Forelimb muscle (tissue), 1 donor: ENCODE measurements around the gene SCML1. TPM values are rescaled to one million over a fixed set of nuclear protein-coding genes. Genes with fewer than 3 reads are reported as not detected.

Experiments used
- DNase-seq: peaks from one replicate; pipeline ENCODE4 v3.0.0-alpha.2; 2013; ENCODE audit warnings: low read depth
- polyA plus RNA-seq: library from polyadenylated mRNA; unstranded; fragments of 120-200 nt; gene quantifications from one replicate; pipeline ENCODE4 v1.2.1, GENCODE V29; 2013; ENCODE audit not compliant: insufficient read length

SCML1 gene
- polyA plus RNA-seq, 1 donor, result 13.6 TPM

DNA sequence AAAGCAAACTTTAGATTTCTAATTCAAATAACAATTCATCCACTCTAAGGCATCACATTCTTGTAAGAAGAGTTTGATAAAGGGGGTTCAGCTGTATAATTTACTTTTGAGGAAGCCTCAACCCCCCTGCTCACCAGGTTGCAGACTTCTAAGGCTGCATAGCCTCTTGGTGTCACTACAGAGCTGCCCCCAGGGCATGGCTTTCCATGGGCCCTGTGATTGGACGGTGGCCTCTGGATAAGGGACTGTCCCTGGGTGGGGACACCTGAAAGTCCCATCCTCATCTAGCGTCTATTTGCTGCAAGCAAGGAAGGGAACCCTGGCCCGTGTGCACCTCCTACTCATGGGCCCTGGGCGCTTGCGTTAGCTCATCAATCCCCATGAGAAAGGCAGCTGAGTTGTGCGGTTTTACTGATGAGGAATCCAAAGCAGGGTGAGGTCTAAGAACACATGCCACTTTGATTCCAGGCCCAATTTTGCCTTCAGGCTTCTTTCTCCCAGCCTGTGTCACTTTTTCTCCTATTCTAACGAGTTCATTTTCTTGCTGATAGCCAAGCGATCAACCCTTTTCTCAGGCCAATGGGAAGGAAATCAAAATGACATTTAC is 51.8 kb downstream of the SCML1 start:
- no peak for DNase-seq

DNA sequence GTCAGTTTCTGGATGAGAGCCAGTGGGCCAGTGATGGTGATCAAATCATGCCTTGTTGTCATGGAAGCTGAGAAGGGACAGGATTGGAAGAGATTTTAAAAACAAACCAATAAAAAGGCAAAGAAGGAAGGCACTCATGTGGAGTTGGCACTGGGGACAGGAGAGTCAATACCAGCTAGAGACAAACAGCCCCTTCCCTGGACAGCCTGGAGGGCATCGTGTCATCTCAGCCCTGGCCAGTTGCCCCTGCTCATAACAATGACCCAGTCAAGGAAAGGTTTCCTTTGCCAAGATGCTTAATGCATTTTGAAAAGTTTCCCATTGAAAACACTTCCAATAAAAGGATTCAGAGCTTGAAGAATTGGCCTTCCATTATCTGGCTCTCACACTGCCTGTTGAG is 55.5 kb downstream of the SCML1 start:
- DNase-seq, result no peak

DNA sequence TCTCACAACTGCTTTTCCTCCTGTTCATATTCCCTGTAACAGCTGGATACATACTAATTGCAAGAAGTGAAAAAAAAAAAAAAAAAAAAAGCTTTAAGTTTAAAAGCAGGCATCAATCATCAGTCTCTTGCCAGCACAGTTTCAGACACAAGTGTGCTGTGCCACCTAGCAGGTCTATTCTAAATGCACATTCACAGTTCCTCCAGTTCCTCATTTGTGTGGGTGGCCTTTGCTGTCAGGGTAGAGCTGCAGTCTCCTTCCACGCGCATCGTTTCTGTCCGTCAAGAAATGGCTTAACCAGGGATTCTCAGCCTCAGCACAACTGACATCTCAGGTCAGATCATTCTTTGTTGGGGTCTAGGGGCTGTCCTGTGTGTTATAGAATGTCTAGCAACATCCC is 61.6 kb downstream of the SCML1 start:
- DNase-seq, result no peak

DNA sequence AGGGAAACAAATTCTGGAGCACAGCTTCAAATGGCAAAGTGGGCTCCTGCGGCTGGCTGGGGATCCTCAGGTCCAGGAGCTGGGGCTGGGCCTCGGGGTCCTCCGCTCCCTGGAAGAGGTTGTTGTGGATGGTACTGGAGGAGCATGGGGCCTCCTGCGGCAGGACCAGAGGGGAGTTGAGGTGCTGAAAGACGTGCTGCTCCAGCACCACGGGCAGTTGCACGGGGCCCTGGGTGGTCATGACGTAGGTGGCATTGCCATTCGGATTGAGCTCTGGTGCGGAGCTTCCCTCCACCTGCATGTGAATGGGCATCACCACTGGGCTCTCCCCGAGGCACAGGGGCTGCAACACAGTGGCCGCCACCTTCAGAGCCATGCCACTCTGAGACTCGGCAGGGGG is 64.1 kb downstream of the SCML1 start:
- no peak for DNase-seq

DNA sequence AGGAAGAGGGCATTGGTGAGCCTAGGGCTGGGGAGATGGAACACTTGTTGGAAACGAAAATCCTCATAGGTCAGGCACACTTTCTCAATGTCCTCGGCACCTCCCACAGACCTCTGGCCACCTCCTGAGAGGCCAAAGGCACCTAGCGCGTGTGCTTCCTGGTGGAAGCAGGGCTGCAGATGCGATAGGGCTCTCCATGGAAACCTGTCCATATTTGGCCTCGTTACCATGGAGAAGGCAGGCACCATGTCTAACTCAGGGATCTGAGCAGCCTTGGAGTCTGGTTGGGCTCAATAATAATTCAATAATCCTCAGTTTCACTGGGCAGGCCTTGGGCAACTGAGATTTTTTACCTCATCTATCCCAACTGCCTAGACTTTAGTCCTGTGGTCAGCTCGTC is 65.5 kb downstream of the SCML1 start:
- DNase-seq, result no peak

DNA sequence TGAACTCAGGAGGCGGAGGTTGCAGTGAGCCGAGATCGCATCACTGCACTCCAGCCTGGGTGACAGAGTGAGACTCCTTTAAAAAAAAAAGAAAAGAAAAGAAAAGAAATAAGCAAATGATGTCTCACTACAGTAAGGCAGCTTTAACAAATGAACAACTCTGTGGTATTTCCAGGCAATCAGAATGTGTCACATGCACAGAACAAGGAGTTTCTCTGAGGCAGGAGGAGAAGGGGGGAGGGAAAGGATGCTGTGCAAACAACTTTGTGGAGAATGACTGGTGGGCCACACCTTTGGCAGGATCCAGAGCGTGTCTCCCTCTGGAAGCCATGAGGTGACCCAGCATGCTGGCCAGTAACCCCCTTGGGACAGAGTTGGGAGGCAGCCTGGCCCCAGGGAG is 66.2 kb downstream of the SCML1 start:
- no peak for DNase-seq

Other genes starting within 250 kb of the SCML1 start
- gene RAI2, start 123.8 kb downstream of the SCML1 start, polyA plus RNA-seq, result 8.0 TPM